ENCODE data around the gene NT5C3B.
A peak's percentile ranks its signal among the peaks of the same experiment; 100 is the strongest.

NT5C3B gene

DNA sequence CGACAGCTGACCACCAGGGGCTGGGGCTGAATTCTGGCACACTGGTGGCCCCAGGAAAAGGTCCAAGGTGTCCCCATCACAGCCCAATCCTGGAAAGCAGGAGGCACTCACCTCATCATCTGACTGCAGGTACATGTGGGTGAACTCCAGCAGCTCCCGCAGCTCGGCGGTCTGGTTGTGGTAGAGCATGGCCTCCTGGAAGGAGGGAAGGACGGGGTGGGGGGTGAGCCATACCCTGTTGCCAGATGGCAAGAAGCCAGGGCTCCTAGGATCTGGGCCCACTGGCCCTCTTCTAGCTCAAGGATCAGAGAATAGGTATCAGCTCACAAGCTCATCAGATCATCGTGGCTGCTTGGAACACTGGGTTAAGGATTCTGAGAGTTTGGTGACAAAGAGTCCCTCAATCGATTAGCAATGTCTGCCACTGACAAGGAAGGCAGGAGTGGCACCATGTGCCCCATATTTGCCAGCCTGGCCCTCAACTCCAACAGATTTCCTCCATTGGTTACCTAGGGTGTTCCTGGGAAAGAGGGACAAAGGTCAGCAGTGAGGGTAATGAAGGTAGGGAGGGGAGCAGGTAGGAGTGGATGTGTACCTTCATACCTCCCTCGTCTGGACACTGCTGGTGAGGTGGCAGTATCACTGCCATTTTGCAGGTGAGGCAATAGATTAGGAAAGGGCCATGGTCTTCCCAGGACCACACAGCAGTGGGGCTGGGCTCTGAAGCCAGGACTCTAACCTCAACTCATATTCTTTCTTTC is 29.2 kb downstream of the NT5C3B start:
- DNase-seq: no peak

DNA sequence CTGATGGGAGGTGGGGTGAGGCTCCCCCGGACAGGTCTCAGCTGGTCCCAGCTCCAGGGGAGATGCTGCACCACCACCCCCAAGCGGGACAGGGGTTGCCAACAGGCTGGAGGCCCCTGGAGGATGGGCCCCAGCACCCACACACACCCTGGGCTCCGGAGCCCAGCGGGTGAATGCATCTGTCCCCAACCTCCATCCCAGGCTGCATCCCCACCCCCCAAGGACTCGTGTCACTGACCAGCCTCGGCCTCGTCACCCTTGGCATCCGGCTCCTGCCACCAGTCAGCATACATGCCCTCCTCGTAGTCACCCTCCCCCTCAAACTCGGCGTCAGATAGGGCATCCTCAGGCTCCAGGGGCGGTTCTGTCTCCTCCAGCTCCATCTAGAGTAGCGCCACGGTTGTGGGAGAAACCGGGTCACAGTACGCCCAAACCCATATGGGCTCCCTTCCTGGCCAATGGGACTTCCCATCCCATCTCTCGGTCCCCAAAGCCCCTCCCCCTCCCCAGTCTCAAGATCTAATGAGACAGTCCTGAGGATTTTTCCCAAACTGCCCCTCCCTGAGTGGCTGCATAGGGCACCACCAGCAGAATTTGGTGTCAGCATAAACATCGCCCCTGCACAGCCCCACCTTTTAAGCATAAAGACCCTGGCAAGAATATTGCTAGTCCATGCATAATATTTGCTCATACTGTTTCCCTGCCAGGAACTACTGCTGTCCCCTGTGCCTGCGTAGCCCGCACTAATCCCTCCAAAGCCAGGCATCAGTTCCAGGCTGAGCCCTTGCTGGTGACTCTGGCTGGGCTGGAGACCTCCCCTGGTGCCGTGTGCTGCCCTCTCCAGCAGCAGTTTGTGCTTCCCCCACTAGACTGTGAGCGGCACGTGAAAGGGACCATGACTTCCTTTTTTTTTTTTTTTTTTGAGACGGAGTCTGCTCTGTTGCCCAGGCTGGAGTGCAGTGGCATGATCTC is 32.7 kb downstream of the NT5C3B start:
- DNase-seq: no peak

DNA sequence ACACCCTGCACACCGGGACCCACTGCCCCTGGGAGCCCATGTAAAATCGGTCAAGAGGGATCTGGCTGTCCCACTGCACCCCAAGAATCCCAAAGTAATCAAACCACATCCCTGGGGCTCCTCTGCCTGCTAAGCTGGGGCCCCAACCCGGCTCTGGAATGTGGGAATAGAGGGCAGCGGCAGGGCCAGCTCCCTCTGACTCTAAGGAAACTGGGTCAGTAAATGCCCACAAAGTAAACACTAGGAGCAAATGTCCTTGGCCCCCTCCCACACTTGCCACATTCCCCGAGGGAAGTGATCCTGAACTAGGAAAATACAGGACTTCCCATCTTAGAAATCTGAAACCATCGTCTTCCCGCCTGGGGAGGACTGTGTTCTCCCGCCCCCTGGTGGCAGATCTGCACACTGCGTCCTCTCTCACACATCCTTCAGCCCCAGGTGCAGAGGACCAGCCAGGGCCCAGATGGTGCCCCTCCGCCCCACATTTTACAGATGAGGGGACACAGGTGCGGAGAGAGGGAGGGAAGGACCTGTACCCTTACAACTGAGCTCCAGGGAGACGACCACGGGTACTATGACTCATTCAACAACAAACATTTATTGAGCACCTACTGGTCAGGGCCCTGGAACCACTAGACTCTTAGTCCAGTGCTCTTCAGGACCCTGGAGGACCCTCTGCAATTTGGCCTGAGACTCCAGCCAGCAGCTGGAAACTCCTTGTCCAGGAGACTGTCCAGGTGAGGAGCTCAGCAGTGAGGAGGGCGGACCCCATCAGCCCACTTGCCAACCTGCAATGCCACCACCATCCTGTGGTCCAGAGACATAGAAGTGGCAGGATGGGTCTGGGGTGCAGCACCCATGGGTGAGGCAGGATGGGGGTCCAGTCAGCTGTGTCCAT is 34.4 kb downstream of the NT5C3B start:
- DNase-seq: peak; percentile 33

DNA sequence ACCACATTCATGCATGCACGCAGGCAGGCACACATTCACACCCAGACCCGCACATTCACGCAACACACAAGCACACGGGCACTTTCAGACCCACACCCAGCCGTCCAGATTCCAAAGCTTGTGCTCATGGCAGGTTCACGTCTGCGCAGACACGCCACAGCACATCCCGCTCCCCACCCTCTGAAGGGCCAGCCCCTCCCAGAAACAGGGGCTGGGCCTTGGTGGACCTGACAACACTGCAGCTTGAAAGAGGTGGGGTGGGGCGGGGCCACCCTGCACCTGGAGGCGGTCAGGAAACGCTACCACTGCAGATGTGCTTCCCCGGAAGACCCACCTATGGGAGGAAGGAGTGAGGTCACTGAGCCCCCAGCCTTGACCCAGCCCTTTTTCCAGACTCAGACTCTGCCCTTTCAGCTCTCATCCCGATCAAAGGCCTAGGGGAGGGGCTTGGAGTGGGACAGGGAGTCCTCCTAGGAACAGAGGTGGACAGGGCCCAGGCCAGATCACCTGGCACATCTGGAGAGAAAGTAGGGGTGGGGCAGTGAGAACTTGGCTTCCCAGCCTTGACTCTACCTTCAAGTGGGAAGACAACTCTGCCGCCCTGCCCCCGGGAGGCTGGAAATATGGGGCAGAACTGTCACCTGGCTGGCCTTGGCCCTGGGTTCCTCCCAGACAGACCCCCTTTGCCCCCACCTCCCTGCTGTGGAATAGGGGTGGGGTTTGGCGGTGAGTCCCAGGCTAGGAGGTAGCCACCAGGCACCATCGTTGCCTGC is 35.2 kb downstream of the NT5C3B start:
- peak; percentile 77 for DNase-seq

DNA sequence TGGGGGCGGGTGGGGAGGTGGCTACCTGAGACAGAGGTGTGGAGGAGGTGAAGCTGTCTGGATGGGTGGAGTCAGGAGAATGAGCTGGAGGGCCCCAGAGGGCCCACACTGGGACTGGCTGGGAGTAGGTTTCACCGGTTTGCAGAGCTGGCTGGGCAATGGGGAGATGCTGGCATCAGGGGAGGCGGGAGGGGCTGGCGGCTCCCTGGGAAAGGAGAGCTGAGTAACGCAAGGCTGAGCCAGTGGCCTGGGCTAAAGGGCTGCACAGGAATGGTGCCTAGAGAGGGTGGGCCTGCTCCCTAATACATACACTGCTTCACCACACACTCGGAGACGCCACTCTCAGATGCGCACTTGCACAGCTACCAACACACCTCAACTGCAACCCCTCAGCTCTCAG is 36.7 kb downstream of the NT5C3B start:
- no peak for DNase-seq

DNA sequence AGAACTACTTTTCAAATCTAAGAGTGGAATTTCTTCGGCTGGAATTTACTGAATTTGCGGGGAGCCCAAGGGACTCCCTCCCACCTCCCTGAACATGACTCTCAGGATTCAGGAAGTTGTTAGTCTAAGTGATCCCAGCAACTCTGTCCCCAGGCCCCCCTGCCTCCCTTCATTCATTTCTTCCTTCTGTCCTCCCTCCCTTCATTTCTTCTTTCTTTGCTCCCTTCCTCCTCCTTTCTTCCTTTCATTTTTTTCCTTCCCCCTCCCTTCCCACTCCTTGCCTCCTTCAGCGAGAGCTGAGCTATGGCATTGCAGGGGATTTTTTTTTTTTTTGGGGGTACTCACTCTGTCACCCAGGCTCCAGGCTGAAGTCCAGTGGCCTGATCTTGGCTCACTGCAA is 38.7 kb downstream of the NT5C3B start:
- no peak for DNase-seq

DNA sequence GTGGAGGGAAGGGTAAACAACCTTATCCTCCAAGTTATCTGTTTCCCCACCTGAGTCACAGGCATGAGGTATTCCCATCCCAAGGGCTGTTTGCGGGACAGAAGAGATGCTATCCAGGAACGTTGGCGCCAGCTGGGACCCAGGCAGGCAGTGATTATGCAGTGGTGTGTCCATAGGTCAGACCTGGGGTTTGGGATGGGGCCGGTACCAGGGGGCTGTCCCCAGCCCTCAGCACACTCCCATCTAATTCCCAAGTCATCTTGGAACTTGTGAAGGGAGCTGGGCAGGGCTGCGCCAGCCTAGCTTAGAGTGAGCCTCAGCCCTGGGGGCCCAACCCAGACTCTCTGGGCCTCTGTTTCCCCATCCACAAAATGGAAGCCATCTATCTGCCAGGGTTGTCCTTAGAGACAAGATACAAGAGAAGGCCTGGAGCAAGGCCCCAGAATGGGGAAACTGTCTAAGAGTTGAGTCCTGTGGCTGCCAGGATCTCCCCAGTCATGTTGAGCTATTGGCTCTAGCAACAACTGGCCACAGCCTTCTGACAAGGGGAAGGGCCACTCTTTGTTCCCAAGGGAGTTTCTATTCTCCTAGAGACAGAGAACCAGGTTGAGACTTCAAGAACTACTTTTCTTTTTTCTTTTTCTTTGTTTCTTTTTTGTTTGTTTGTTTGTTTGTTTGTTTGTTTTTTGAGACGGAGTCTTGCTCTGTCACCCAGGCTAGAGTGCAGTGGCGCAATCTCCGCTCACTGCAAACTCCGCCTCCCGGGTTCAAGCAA is 39.7 kb downstream of the NT5C3B start:
- DNase-seq: peak; percentile 31

DNA sequence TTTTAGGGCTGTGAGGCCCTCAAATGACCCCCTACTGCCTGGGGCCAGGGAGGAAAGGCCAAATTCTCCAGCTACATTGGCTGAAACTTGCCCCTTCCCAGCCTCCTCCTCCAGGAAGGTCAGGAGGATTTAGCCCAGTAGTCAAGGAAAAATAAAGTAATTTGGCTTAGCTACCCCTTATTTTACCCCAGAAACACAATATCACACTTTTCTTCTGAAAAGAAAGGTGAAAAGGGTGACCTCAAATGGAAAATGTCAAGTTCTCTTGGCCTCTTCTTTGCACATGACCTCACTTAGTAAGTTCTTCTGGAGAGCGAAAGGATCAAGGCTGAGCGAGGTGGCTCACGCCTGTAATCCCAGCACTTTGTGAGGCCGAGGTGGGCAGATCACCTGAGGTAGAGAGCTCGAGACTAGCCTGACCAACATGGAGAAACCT is 41.5 kb downstream of the NT5C3B start:
- DNase-seq: no peak

DNA sequence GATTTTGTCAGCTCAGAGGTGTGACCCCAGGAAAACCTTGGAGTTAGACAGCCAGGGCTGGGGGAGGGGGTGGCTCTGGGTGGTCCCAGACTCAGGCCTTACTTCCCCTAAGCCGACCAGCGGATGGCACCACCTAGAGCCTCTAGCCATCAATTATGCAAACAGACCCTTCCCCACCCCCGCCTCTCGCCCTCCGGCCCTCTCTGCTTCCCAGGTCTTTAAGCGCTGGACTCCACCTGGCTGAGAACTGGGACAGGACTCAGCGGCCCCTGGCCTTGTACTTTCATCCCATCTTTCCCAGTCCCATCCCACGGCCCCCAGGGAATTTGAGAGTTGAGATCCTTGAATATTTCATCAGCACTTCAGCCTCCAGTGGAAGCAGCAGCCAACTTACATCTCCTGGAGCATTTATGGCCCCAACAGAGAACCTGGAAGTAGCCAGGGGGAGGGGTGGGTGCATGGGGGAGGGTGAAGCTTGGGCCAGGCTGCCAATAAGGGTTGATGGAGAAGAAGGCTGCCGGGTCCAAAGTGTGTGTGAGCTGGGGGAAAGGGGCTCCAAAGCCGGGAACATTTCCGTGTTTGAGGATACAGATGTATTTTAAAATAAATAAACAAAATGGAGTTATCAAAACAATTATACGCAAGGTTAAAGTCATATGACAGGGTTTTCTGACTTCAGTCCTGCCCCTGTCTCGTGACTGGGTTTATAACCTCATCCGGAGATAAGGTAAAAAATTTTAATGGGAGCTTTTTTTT is 42.1 kb downstream of the NT5C3B start:
- no peak for DNase-seq

DNA sequence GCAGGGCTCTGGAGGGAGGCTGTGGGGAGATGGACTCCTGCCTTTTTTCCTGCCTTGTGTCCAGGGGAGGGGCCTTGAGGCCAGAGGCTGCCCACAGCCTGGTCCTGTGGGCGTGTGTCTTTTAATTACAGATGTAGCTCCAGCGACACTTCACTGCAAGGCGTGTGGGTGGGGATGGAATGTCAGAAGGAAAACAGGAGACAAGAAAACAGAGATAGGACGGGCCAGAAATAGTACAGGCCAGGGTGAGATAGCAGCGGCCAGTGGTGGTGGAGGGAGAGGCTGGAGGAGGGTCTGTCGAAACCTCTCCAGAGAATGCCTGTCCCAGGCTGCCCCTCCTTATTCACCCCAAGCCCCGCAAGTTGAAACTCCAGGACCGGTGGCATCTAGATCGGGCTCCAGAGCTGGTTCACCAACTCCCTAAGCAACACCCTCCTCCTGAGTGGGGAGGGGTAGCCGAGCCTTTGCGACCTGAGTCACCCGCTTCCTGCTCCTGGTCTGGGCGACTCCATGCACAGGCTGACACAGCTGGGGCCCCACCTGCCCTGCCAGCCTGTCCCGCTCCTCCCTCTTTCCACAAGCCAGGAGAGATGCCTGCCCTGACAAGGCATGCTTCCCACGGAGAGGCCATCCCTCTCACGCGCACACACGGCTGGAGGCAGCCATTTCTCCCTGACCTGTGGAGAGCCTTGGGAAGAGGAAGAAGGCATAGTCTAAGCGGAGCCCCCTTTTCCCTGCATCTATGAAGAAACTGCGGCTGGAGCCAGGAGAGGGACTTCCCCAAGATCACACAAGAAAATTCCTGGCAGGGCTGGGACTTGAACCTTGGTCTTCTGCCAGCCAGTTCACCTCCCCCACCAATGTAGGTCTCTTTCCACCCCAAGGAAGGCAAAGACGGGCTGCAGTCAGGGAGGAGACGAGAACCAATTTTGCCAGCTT is 42.9 kb downstream of the NT5C3B start:
- DNase-seq: peak; percentile 88

DNA sequence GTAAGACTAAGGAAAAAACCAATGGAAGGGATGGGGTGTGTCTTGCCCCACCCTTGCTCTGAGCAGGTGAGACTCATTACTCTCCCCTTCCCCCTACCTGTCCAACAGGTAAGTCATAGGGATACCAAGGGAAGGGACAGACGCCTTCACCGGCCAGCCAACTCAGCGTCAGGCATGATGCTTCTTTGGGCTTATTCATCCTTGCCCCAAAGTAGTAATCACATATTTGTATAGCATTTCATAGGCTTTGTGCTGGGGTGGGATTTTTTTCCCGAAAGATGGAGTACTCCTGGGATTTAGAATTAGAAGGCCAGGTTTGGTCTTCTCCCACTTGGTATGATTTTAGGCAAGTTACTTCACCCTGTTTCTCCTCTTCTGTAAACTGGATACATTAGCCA is 49.0 kb downstream of the NT5C3B start:
- DNase-seq: no peak

DNA sequence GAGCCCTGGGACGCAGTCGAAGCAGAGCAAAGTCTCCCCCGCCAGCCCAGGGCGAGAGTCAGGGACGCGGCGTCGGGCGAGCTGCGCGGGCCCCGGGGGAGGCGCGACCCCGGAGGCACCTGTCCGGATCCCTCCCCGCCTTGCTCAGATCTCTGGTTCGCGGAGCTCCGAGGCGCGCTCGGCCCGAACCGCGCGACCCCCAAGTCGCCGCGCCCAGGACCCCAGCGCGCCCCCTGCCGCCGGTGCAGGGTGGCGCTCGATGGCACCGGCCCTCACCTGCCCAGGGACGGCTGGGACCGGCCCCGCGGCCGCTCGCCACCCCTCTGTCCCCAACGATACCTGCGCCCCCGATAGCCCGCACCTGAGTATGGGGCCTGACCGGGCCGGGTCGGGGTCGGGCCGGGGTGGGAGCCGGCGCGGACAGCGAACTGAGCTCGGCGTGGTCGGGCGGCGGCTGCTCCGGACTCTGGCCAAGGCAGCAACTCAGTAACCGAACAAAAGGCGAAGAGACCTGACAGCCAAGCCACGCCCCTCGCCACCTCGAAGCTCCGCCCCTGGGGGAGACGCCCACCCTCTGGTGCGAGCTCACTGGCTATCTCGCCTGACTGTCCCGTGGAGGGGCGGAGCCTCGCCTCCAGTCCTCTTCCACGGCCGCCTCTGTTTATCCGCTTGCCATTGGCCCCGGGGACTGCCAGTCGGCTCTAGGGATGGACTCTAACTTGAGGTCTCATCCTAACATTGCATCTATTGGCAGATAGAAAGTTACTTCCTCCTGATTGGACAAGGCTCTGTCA is 49.6 kb downstream of the NT5C3B start, which contains the start of gene JUP:
JUP (minus strand) TSS at position 485 of the 794 bp plus-strand sequence. CDS start 14,857 bp downstream, outside the sequence.
- peak; percentile 100 for DNase-seq

DNA sequence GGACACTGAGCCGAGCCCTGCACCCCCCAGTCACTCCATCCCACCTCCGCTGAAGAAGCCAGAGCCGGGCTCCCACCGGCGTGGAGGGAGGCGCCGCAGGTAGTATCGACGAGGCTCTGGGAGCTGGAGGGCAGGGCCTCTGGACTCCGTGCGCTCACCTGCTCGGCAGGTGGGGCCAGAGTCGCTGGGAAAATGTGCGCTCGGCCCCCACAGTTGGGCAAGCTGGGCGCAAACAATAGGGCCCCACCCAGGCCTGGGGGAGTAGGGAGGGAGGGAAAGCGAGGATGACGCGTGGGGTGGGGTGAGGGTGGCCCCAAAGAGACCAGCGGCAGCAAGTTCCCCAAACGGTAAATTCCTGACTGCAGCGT is 50.2 kb downstream of the NT5C3B start:
- no peak for DNase-seq

DNA sequence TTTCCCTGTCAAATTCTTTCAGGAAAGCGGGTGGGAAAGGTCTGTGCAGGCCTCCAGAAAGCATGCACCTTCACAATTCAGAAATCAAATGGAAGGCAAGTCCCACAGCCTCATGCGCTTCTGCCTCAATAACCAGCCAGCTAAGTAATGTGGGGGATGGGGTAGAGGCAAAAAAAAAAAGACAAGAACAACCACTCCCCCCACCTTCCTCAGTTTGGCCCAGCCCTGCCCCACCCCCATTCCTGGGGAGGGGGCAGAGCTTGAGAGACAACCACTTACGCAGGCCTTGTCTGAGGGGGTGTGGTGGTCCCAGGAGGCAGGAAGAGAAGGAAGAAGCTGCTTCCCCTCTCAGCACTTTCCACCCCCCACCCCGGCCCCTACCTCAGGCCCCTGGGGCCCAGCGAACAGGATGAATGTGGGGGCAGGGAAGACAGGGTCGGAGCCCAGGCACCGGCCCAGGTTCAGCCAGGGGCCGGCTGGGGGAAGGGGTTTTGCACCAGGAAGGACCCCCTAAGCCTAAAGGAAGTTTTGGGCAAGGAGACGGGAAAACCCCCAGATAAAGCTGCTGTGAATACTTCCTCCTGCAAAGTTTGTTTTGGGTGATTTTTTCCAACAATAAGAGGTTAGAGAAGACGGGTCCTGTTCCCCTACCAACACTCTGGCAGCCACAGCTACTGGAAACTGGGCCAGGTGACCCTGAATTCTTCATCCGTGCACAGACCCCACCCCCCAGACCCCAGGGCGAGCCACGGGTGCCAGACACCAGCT is 50.8 kb downstream of the NT5C3B start:
- DNase-seq: no peak

DNA sequence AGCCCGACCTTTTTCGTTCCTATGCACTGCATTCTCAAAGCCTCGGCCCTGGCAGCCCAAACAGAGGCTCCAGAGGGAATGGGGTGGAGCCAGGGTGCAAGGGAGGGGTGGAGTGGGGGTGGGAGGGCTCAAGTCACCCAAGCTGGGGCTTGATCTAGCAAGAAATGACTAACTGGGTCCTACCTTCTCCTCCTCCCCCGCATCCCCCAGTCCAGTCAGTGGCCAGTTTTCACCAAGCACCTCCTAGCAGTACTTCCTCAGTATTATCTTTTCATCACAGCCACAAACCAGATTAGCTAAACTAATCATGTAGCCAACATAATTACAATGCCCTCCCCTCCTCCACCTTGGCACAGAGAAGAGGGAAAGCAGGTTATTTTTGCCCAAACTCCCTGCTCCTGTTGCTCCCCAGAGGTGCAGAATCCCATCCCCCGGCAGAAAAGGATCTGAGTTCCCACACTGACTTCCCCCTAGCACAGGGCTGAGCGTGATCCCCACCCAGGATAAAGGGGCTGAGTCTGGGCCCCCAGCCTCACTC is 51.8 kb downstream of the NT5C3B start:
- peak; percentile 72 for DNase-seq

DNA sequence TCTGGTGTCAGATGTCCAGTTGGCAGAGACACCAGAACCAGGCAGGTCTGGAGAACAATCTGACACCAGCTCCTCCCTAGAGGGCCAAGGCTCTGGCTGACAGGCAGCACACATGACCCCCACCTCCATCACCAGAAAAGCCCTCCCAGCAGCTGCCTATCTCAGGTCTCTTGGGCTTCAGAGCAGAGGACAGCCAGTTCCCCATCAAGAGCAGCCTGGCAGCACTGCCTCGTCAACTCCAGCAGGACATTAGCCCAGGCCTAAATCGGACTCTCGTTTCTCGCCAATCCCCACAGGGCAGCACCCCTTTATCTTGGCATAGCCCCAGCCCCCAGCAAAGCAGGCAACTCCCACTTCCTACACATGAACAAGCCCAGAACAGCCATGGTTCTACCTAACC is 53.9 kb downstream of the NT5C3B start:
- no peak for DNase-seq

DNA sequence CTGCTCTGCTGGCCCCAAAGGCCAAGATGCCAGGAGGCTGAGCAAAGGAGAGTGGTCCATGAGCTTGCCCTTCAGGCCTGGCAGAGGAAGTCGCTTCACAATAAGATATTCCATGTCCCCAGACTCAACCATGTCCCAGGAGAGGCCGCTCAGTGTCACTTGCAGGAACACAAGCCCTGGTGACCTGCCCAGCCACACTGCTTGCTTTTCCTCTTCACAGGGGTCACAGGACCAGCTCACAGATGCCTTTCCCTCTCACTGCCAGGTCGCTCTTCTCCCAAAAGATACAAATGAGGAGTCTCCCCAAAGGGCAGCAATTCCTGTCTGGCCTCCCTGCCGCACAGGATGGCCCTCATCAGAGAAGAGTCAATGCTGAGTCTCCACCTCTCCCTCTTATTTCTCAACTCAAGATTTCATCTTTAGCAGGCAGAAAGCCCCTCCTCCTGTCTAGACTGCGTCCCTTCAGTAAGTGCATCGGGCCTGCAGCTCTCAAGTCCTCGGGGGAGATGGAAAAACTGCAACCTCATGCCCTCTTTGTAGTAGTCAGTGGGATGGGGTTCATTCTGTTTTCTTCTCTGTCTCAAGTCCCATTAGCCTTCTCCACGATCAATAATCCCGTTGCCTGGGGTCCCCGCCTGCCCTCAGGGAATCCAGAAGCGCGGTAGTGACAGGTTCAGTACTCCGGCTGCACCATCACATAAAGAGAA is 54.5 kb downstream of the NT5C3B start:
- DNase-seq: no peak

Data from NCI-H226 (cell line).